CD4-positive, alpha-beta T cell treated with Interleukin-17A for 4 hours (primary cell): ENCODE data around the gene HNRNPA3.
"Not testable (repeated sequence)": the region's sequence is repeated elsewhere in the genome, so short reads cannot be mapped to it uniquely, and the experiment has no call there.

ENCODE experiments used
- DNase-seq: peaks from one replicate; pipeline ENCODE4 v3.0.0-alpha.2; 2020; ENCODE audit warnings: mixed read lengths

HNRNPA3 gene

DNA sequence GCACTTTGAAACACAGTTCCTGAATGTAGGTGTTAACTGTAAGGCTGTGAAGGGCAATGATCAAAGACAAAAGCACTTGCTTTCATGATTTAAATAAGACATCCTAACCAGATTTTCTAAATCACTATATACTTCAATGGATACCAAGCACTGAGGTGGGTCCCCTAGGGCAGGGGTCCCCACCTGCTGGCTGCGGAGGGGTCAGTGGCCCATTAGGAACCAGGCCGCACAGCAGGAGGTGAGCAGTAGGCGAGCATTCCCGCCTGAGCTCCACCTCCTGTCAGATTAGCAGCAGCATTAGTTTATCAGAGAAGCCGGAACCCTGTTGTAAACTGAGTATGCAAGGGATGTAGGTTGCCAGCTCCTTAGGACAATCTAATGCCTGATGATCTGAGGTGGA is 44.9 kb downstream of the HNRNPA3 start:
- DNase-seq: no peak

- DNase-seq: no peak
These were observed 45.5 kb downstream of the HNRNPA3 start for GRCh38 chr2:177258059-177258458.

GRCh38 chr2:177260379-177260778 is 47.8 kb downstream of the HNRNPA3 start:
- DNase-seq: no peak

GRCh38 chr2:177261116-177262060 is 48.8 kb downstream of the HNRNPA3 start:
- no peak for DNase-seq

DNA sequence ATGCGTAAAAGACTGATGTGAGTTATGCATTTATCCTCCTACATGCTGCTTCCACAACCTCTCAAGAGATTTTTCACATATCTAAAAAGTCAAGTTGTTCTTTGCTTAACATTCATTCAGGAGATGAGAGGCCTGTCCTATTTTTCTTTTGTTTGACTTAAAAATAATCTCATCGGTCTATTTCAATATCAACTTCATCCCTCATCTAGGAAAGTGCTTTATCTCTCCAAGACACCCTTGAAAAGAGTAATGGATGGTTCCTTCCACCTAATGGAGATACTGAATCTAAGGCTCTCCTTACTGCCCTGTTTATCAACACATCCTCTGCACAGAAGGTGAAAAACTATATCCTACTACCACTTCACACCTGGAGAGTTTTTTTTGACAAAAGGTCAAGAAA is 49.5 kb downstream of the HNRNPA3 start:
- DNase-seq: no peak

DNA sequence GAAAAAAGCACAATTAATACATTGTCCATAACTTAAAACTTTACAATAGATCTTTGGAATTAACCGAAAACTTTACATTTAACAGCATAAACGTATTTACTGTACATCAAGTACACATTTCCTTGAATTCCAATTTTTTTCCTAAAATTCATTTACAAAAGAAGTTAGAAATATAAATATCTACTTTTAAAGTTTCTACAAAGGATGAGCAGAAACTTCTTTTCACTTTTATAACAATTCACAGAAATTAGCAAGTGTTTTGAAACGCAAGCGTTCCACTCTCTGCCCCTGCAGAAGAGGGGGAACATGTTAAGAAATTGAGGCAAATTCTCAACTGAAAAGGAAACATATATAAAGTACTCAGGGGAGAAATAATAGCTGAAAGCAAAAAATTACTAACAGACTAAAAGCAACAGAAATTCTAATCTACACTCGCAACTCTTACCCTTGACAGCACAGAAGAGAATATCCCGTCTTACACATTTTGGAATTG is 50.4 kb downstream of the HNRNPA3 start:
- DNase-seq: no peak

- DNase-seq: peak; percentile 96
These were observed 51.0 kb downstream of the HNRNPA3 start for GRCh38 chr2:177263451-177264208.

- DNase-seq: no peak
These were observed 51.7 kb downstream of the HNRNPA3 start for GRCh38 chr2:177264209-177264692.

DNA sequence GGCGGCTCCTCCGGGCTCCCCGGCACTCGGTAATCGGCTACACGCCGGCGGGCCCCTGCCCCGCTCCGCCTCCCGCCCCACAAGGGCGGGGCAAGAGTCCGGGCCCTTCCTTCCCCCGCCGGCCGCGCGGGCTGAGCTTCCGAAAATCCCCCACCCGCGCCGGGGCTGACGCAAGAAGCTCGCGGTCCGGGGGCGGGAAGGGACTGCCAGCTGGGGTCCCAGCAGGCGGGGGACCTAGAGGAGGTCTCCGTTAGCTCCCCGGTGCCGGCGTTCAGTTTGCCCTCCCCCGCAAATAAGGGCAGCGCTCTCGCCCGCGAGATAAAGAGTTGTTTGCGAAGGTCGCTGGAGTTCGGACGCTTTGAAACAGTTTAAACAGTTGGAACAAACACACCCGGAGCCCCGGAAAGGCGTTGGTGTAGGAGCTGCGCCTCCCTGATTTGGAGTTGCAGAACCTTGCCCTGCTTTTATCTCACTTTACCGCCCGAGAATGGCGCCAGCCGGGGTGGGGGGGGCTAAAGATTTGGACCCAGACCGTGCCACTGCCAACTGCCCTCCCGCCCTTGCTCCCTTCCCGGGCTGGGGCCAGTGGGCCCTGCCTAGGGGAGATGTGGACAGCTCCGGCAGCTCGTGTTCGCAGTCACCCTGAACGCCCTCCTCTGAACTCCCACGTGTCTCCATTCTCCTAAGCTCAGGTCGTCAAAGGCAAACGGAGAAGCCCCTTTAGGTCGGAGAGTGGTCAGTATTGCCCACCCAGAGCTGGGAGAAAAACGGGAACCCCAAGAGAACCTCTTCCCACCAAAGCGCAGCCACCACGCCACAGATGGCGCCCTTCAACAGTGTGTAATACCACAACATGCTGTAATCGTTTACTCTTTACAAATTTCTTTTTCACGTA is 52.3 kb downstream of the HNRNPA3 start, which contains the start of gene NFE2L2:
Gene NFE2L2 (minus strand): TSS at position 35 of the 895 bp plus-strand sequence. CDS start 151 bp downstream, outside the sequence.
- DNase-seq: peak; percentile 93

- no peak for DNase-seq
These were observed 53.5 kb downstream of the HNRNPA3 start for GRCh38 chr2:177265824-177266817.

DNA sequence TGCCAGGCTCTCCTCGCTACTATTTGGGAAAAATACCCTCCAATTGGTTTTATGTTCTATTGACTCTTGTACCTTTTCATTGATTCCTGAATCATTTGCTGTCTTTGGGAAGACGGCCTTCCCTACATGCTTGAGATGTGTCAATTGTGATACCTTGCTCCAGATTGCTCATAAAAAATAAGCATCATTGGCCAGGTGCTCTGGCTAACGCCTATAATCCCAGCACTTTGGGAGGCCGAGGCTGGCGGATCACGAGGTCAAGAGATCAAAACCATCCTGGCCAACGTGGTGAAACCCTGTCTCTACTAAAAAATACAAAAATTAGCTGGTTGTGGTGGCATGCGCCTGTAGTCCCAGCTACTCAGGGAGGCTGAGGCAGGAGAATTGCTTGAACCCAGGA is 54.4 kb downstream of the HNRNPA3 start:
- DNase-seq: not testable (repeated sequence)

DNA sequence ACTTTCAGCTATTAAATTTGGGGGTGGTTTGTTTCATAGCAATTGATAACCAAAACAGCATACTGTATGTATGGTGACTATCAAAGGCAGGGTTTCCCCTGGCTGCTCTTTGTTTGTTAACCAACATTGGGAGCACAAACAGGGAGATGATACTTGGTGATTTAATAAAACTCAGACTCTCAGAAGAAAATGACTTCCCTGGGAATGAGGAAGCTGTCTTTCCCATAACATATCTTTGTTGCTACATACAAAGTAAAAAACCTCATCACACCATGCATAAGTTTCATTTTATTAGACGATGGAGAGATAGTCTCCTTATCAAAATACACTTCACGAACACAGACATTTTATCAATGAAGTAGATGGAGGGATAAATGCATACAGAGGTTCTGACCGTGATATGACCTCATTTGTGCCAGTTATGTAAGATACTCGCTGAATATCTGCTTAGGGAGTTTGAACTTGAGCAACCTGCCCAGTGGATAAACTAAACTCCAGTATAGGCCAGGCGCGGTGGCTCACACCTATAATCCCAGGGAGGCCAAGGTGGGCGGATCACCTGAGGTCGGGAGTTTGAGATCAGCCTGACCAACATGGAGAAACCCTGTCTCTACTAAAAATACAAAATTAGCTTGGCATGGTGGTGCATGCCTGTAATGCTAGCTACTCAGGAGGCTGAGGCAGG is 55.7 kb downstream of the HNRNPA3 start:
- DNase-seq: no peak

DNA sequence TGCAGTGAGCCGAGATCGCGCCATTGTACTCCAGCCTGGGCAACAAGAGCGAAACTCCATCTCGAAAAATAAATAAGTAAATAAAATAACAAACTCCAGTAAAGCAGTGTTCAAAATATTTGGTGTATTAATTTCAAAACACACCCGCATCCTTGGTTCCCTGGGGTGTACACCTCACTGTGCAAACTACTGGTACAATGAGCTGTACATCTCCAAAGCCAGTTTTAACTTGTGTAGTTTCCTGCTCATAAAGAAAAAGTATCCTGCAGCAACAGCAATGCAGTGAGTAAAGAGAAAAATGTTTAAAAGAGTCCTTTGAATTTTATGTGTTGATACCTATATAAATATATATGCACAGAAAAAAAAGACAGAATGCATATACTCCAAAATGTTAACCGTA is 56.3 kb downstream of the HNRNPA3 start:
- no peak for DNase-seq

DNA sequence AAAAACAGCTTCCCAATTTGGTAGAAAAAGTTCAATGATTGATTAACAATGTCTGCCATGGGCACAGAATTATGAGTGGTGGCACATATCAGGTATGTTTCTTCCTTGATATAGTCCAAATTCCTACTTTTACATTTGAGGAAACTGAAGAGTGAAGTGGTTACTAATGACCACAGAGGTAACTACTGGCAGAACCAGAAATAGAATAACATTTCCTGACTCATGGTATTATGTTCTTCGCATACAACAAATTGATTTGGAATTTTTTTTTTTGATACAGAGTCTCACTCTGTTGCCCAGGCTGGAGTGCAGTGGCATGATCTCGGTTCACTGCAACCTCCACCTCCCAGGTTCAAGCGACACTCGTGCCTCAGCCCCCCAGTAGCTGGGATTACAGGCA is 57.9 kb downstream of the HNRNPA3 start:
- DNase-seq: no peak

DNA sequence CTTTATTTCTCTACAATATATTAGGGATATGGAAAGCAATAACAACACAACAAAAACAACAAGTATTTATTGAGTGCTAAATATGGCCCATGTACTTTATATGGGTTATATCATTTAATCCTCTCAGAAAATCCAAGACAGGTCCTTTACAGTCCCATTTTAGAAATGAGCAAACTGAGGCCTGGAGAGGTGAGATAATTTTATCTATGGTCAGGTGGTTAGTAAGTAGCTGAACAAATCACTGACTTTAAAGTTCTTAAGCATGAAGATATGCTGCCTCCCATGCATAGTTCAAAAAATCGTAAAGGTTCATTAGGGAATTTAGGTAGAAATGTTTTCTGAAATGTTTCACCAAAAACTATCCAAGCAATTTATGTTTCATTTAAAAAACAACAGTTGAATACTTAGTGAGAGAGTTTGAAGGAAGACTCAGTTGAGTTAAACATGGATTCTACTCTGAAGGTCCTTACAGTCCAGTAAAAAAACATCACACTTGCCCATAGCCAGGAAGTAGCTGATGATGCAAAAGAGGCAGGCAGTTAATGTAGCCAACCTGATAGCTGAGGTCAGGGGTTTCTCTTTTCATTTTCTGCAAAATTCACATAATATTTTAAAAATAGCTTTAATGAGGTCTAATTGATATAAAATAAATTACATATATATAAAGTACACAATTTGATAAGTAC is 59.5 kb downstream of the HNRNPA3 start:
- DNase-seq: no peak

DNA sequence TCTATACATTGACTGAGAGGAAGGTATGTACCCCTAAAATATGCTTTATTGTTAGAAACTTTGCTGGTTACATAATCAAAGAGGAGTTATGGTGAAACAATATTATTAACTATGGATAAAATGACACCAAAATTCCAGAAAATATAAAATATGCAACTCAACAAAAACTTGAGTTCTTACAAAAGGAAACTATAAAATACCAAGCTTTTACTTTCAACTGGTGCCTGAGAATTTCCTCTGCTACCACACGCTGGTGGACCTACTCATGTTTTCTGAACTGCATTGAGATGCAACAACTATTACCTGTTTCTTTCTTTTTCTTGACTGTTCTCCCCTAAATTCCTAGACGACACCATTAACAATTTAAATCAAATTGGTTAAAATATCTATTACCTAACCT is 60.2 kb downstream of the HNRNPA3 start:
- DNase-seq: no peak

GRCh38 chr2:177273408-177273807 is 60.8 kb downstream of the HNRNPA3 start:
- no peak for DNase-seq
